Ishikawa (cell line): ENCODE measurements around the gene FOXP1.

Experiments used
- CEBPB ChIP-seq: IDR thresholded peaks from 2 replicates; pipeline ENCODE4 v1.6.1; 2012
- CREB1 ChIP-seq: IDR thresholded peaks from 2 replicates; pipeline ENCODE4 v1.6.1; 2012; ENCODE audit warnings: low read depth
- EGR1 ChIP-seq: IDR thresholded peaks from 2 replicates; pipeline ENCODE4 v1.6.1; 2012
- EP300 ChIP-seq: IDR thresholded peaks from 2 replicates; pipeline ENCODE4 v1.6.1; 2012; ENCODE audit warnings: borderline replicate concordance
- FOXM1 ChIP-seq: IDR thresholded peaks from 2 replicates; pipeline ENCODE4 v1.6.1; 2012; ENCODE audit warnings: low read depth, borderline replicate concordance
- NFIC ChIP-seq: IDR thresholded peaks from 2 replicates; pipeline ENCODE4 v1.6.1; 2012
- RAD21 ChIP-seq: IDR thresholded peaks from 2 replicates; pipeline ENCODE4 v1.6.1; 2012; ENCODE audit warnings: low read depth
- REST ChIP-seq: IDR thresholded peaks from 2 replicates; pipeline ENCODE4 v1.6.1; 2012; ENCODE audit warnings: low read depth, mild to moderate bottlenecking
- TAF1 ChIP-seq: IDR thresholded peaks from 2 replicates; pipeline ENCODE4 v1.6.1; 2012; ENCODE audit warnings: low read depth, mild to moderate bottlenecking
- TCF12 ChIP-seq: IDR thresholded peaks from 2 replicates; pipeline ENCODE4 v1.6.1; 2012; ENCODE audit warnings: low read depth
- TEAD4 ChIP-seq: IDR thresholded peaks from 2 replicates; pipeline ENCODE4 v1.6.1; 2012
- USF1 ChIP-seq: IDR thresholded peaks from 2 replicates; pipeline ENCODE4 v1.6.1; 2012
- YY1 ChIP-seq: IDR thresholded peaks from 2 replicates; pipeline ENCODE4 v1.6.1; 2012; ENCODE audit warnings: low read depth
- ZBTB7A ChIP-seq: IDR thresholded peaks from 2 replicates; pipeline ENCODE4 v1.6.1; 2012; ENCODE audit warnings: low read depth
- TF ChIP-seq, protein P1 (sequence below): IDR thresholded peaks from 2 replicates; pipeline ENCODE4 v1.6.1; 2012

FOXP1 gene

DNA sequence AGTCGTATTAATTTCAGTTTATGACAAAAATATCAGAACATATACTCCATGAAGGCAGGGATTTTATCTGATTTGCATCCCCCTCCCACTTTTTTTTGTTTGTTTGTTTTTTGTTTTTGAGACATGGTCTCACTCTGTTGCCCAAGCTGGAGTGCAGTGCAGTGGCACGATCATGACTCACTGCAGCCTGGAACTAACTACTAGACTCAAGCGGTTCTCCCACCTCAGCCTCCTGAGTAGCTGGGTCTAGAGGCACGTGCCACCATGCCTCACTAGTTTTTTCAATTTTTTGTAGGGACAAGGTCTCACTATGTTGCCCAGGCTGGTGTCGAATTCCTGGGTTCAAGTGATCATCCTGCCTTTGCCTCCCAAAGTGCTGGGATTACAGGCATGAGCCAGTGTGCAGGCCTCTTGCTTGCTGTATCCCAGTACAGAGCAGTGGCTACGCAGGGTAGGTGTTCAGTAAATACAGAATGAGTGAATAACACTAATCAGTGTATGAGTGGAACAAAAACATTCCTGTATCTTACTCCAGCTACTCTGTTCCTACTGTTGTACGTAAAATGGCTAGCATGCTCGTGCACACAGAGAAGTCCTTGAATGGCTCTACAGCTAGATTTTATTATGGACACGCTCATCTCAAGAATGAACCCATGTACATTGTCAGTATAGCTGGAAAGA is 272.4 kb downstream of the FOXP1 start:
- TF ChIP-seq EP300 (no peak), TCF12 (no peak), RAD21 (no peak), TEAD4 (no peak), FOXM1 (no peak), USF1 (no peak), NFIC (no peak), EGR1 (no peak), CREB1 (no peak), TAF1 (no peak), ZBTB7A (no peak), REST (no peak), YY1 (no peak)
- TF ChIP-seq, protein P1, sequence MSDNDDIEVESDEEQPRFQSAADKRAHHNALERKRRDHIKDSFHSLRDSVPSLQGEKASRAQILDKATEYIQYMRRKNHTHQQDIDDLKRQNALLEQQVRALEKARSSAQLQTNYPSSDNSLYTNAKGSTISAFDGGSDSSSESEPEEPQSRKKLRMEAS = no peak

- no peak for TF ChIP-seq CEBPB
- no peak for TF ChIP-seq YY1
- no peak for TF ChIP-seq USF1
- TF ChIP-seq ZBTB7A = no peak
- no peak for TF ChIP-seq TCF12
- TF ChIP-seq, protein P1 = no peak
- TF ChIP-seq TEAD4 = no peak
- no peak for TF ChIP-seq EGR1
- no peak for TF ChIP-seq RAD21
- no peak for TF ChIP-seq REST
- TF ChIP-seq FOXM1 = no peak
These were observed 273.1 kb downstream of the FOXP1 start for GRCh38 chr3:71310359-71310979.

- no peak for TF ChIP-seq USF1
- TF ChIP-seq REST = no peak
- TF ChIP-seq YY1 = no peak
- no peak for TF ChIP-seq TCF12
- TF ChIP-seq EGR1 = no peak
- no peak for TF ChIP-seq RAD21
- TF ChIP-seq ZBTB7A = no peak
- TF ChIP-seq, protein P1 = no peak
- no peak for TF ChIP-seq FOXM1
- TF ChIP-seq TAF1 = no peak
- TF ChIP-seq CEBPB = no peak
- TF ChIP-seq CREB1 = no peak
- TF ChIP-seq NFIC = no peak
- no peak for TF ChIP-seq EP300
These were observed 273.6 kb downstream of the FOXP1 start for GRCh38 chr3:71309886-71310285.
